ENCODE measurements around the gene TTC27. TPM values are rescaled to one million over a fixed set of nuclear protein-coding genes. Genes with fewer than 3 reads are reported as not detected.

Gene TTC27
- total RNA-seq, 1 donor from 2014 or later: 12.2 TPM

DNA sequence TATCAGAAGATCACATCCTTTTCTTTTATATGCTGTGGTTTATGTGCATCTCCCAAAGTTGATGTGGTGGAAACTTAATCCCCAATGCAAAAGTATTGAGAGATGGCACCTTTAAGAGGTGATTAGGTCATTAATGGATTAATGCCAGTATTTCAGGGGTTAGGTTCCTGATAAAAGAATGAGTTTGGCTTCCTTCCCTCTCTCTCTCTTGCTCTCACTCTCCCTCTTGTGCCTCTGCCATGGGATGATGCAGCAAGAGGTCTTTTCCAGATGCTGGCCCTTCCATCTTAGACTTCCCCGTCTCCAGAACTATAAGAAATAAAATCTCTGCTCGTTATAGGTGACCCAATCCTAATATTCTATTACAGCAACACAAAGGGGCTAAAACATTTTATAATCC, 85.0 kb downstream of the TTC27 start:
- Histone ChIP-seq H3K4me3 (no peak overlapping the region), H3K9me3 (no peaks in the 10 kb centered on the region), H3K27me3 (ENCODE audit: low read depth) (no peaks in the 10 kb centered on the region), H3K36me3 (no peaks in the 10 kb centered on the region), H3K27ac (no peak overlapping the region), H3K4me1 (peaks cover 11% of the 10 kb centered on the region)
- intact Hi-C loops (cut with DNase I): no loop called here
- ATAC-seq: no peak
- TF ChIP-seq, protein P1, sequence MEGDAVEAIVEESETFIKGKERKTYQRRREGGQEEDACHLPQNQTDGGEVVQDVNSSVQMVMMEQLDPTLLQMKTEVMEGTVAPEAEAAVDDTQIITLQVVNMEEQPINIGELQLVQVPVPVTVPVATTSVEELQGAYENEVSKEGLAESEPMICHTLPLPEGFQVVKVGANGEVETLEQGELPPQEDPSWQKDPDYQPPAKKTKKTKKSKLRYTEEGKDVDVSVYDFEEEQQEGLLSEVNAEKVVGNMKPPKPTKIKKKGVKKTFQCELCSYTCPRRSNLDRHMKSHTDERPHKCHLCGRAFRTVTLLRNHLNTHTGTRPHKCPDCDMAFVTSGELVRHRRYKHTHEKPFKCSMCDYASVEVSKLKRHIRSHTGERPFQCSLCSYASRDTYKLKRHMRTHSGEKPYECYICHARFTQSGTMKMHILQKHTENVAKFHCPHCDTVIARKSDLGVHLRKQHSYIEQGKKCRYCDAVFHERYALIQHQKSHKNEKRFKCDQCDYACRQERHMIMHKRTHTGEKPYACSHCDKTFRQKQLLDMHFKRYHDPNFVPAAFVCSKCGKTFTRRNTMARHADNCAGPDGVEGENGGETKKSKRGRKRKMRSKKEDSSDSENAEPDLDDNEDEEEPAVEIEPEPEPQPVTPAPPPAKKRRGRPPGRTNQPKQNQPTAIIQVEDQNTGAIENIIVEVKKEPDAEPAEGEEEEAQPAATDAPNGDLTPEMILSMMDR (IDR thresholded peaks at IDR 0.05): no peak
- no peak for DNase-seq

DNA sequence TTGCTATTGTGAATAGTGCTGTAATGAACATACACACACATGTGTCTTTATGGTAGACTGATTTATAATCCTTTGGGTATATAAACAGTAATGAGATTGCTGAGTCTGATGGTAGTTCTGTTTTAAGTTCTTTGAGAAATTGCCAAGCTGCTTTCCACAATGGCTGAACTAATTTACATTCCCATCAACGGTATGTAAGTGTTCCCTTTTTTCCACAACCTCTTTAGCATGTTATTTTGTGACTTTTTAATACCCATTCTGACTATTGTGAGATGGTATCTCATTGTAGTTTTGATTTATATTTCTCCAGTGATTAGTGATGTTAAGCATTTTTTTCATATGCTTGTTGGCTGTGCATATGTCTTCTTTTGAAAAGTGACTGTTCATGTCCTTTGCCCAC, 86.7 kb downstream of the TTC27 start:
- H3K36me3 ChIP-seq: no peaks in the 10 kb centered on the region
- ATAC-seq: no peak
- intact Hi-C loops (cut with DNase I): no loop called here
- TF ChIP-seq, protein P1 (IDR thresholded peaks at IDR 0.05): no peak
- H3K27me3 ChIP-seq (ENCODE audit: low read depth): no peaks in the 10 kb centered on the region
- no peak overlapping the region for H3K27ac ChIP-seq
- H3K4me1 ChIP-seq: peaks cover 11% of the 10 kb centered on the region
- no peak overlapping the region for H3K4me3 ChIP-seq
- H3K9me3 ChIP-seq: no peaks in the 10 kb centered on the region
- DNase-seq: no peak

DNA sequence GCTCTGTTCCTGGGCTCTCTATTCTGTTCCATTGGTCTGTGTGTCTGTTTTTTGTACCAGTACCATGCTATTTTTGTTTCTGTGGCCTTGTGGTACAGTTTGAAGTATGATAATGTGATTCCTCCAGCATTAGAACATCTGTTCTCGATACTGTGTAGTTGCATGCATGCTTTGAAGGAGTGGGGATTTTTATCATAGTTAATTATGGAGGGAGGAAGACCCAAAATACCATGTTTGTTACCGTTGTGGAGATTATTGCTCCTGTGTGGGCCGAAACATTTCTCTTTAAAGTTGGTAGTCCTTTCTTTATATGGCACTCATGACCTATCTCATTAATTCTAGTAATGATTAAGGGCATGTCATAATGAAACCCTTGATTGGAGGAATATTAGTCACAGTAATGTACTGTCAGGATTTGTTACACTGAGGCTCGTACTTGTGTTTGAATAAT, 87.6 kb downstream of the TTC27 start:
- Histone ChIP-seq H3K9me3 (no peaks in the 10 kb centered on the region), H3K4me1 (peaks cover 11% of the 10 kb centered on the region), H3K27me3 (ENCODE audit: low read depth) (no peaks in the 10 kb centered on the region), H3K27ac (no peak overlapping the region), H3K36me3 (no peaks in the 10 kb centered on the region), H3K4me3 (no peak overlapping the region)
- TF ChIP-seq, protein P1 (IDR thresholded peaks at IDR 0.05): no peak
- intact Hi-C loops (cut with DNase I): no loop called here
- no peak for DNase-seq
- no peak for ATAC-seq

DNA sequence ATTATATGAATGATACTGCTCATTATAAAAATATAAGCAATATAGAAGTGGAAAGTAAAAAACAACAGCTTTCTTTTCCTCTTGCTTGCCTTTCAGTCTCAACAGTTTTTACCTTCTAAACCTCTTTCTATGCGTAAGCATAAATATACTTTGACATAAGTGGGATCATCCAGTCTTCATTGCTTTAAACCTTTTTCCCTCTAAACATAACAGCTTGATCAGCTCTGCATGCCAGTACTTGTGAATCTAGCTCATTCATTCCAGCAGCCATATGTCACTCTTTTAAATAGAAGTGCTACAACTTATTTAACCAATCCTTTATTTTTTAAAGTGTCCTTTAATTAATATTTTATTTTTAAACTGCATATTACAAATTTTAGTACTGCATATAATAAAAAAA, 88.1 kb downstream of the TTC27 start:
- H3K4me1 ChIP-seq: peaks cover 11% of the 10 kb centered on the region
- no peak overlapping the region for H3K27ac ChIP-seq
- DNase-seq (no peak), ATAC-seq (no peak)
- no peaks in the 10 kb centered on the region for H3K36me3 ChIP-seq
- H3K9me3 ChIP-seq: no peaks in the 10 kb centered on the region
- no peaks in the 10 kb centered on the region for H3K27me3 ChIP-seq (ENCODE audit: low read depth)
- TF ChIP-seq, protein P1 (IDR thresholded peaks at IDR 0.05): no peak
- intact Hi-C loops (cut with DNase I): no loop called here
- H3K4me3 ChIP-seq: no peak overlapping the region

DNA sequence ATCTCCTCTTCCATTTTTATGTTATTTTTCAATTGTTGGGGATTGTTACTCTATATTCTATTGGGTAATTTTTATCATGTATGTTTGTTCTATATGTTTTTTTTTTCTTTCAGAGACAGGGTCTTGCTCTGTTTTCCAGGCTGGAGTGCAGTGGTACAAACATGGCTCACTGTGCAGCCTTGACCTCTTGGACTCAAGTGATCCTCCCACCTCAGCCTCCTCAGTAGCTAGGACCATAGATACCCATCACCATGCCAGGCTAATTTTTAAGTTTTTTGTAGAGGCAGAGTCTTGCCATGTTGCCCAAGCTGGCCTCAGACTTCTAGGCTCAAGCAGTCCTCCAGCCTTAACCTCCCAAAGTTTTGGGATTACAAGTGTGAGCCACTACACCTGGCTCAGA, 88.7 kb downstream of the TTC27 start:
- Histone ChIP-seq H3K4me3 (no peak overlapping the region), H3K9me3 (no peaks in the 10 kb centered on the region), H3K36me3 (no peaks in the 10 kb centered on the region), H3K27me3 (ENCODE audit: low read depth) (no peaks in the 10 kb centered on the region), H3K27ac (no peak overlapping the region), H3K4me1 (peaks cover 4% of the 10 kb centered on the region)
- intact Hi-C loops (cut with DNase I): no loop called here
- no peak for DNase-seq
- TF ChIP-seq, protein P1 (IDR thresholded peaks at IDR 0.05): no peak
- no peak for ATAC-seq

DNA sequence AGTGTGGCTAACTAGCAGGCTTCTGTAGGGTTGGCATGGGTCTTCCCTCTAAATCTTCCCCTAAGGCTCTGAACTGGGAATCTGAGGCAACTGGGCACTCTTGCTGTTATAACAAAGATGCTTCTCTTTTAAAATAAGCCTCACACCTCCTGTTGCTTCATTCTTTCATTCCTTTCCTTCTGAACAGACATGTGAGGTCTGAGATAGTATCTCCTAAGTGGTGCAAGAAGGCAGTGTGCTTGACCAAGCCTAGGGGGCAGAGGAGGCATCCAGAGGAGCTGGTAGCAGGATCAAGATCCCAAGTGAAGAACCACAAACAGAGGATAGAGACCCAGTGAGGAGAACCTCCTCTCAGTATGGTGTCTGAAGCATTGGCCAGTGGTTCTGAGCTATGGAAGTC, 90.9 kb downstream of the TTC27 start:
- DNase-seq (no peak), ATAC-seq (no peak)
- H3K4me1 ChIP-seq: no peaks in the 10 kb centered on the region
- H3K4me3 ChIP-seq: no peak overlapping the region
- intact Hi-C loops (cut with DNase I): no loop called here
- H3K36me3 ChIP-seq: no peaks in the 10 kb centered on the region
- no peaks in the 10 kb centered on the region for H3K9me3 ChIP-seq
- no peaks in the 10 kb centered on the region for H3K27me3 ChIP-seq (ENCODE audit: low read depth)
- no peak overlapping the region for H3K27ac ChIP-seq
- TF ChIP-seq, protein P1 (IDR thresholded peaks at IDR 0.05): no peak
